CD8-positive, alpha-beta memory T cell (primary cell): ENCODE data around the gene SAMD4B. TPM values are rescaled to one million over a fixed set of nuclear protein-coding genes. Genes with fewer than 3 reads are reported as not detected.
"Not testable (repeated sequence)": the region's sequence is repeated elsewhere in the genome, so short reads cannot be mapped to it uniquely, and the experiment has no call there.

Experiments
- CTCF ChIA-PET: fragments of 350-600 bp; sonication (Branson Sonifier 250); formaldehyde crosslinking; loops from one replicate; lab custom pipeline; 2021; ENCODE audit warnings: antibody characterized with exemption; lab: Charles Lee
- POLR2A ChIA-PET: fragments of 350-600 bp; sonication (Branson Sonifier 250); formaldehyde crosslinking; loops from one replicate; lab custom pipeline; 2021; ENCODE audit warnings: antibody characterized with exemption; lab: Charles Lee
- DNase-seq, 5 donors: peaks; one replicate each; pipeline versions ENCODE4 v3.0.0 to v3.0.0-alpha.2; 2020 to 2022; ENCODE audit warnings: mixed read lengths in 1 of 5
- H3K27ac ChIP-seq: one replicate; pipeline ENCODE4 v1.7.0; 2013; ENCODE audit warnings: low read depth, mild to moderate bottlenecking, low read length, moderate library complexity
- H3K27me3 ChIP-seq: 2 replicates; pipeline ENCODE4 v1.7.0; 2013; ENCODE audit warnings: low read length, mild to moderate bottlenecking; ENCODE audit not compliant: insufficient read depth, poor library complexity, severe bottlenecking
- H3K36me3 ChIP-seq: 2 replicates; pipeline ENCODE4 v1.7.0; 2013; ENCODE audit warnings: mild to moderate bottlenecking, low read length, moderate library complexity; ENCODE audit not compliant: insufficient read depth
- H3K4me1 ChIP-seq: 2 replicates; pipeline ENCODE4 v1.7.0; 2013; ENCODE audit warnings: mild to moderate bottlenecking, low read length, moderate library complexity; ENCODE audit not compliant: insufficient read depth
- H3K4me3 ChIP-seq: 2 replicates; pipeline ENCODE4 v1.7.0; 2013; ENCODE audit warnings: mild to moderate bottlenecking, low read length
- H3K9me3 ChIP-seq: 2 replicates; pipeline ENCODE4 v1.7.0; 2013; ENCODE audit warnings: mild to moderate bottlenecking, low read length
- H3K27ac Mint-ChIP-seq, 8 donors: one replicate each; pipeline ENCODE4 v1.8.0; 2020 to 2021; ENCODE audit warnings: mixed read lengths in 8 of 8, mild to moderate bottlenecking in 6 of 8, inconsistent platforms in 3 of 8, moderate library complexity in 3 of 8
- H3K27me3 Mint-ChIP-seq, 2 donors: one replicate each; pipeline ENCODE4 v1.8.0; 2020 to 2021; ENCODE audit warnings: mixed read lengths in 2 of 2, mild to moderate bottlenecking in 1 of 2, moderate library complexity in 1 of 2
- H3K36me3 Mint-ChIP-seq, 3 donors: one replicate each; pipeline ENCODE4 v1.8.0; 2020 to 2021; ENCODE audit warnings: mixed read lengths in 3 of 3, inconsistent platforms in 1 of 3, mild to moderate bottlenecking in 1 of 3
- H3K4me1 Mint-ChIP-seq, 3 donors: one replicate each; pipeline ENCODE4 v1.8.0; 2020 to 2021; ENCODE audit warnings: mixed read lengths in 3 of 3, inconsistent platforms in 1 of 3, mild to moderate bottlenecking in 1 of 3
- H3K4me3 Mint-ChIP-seq, 7 donors: one replicate each; pipeline ENCODE4 v1.8.0; 2020 to 2021; ENCODE audit warnings: mixed read lengths in 7 of 7, mild to moderate bottlenecking in 6 of 7, moderate library complexity in 4 of 7, inconsistent platforms in 2 of 7
- H3K9me3 Mint-ChIP-seq, 5 donors: one replicate each; pipeline ENCODE4 v1.8.0; 2020 to 2022; ENCODE audit warnings: mixed read lengths in 5 of 5, mild to moderate bottlenecking in 3 of 5, moderate library complexity in 2 of 5, inconsistent platforms in 1 of 5
- polyA plus RNA-seq: library from polyadenylated mRNA; unstranded; fragments of 300-500 nt; fragmentation: Illumina TruSeq; gene quantifications from one replicate; pipeline ENCODE4 v1.2.3, GENCODE V29; 2021
- total RNA-seq, 2 experiments: library from RNA; stranded (reverse); gene quantifications; one replicate each; pipeline ENCODE4 v1.2.3, GENCODE V29; 2021

SAMD4B gene
- total and polyA plus RNA-seq, 3 experiments from 2014 or later, result 18.7 to 55.6 (median 54.3) TPM

- H3K36me3 ChIP-seq, result peaks cover 33% of the 10 kb centered on the region
- Mint-ChIP-seq H3K4me1 (peaks cover 0 to 2% (median 0%) of the 10 kb centered on the region in 3 donors), H3K36me3 (peaks cover 0 to 89% (median 22%) of the 10 kb centered on the region in 3 donors), H3K27ac (peak overlapping the region in 2 of 8 donors; percentile 54 to 72), H3K27me3 (no peaks in the 10 kb centered on the region), H3K4me3 (no peak overlapping the region), H3K9me3 (no peaks in the 10 kb centered on the region)
- H3K27me3 ChIP-seq, result no peaks in the 10 kb centered on the region
- ChIA-PET POLR2A (no interaction called here), CTCF (interaction anchor here (0.7 to 0.8 kb wide), 2 partner anchors 22 to 138 kb away, joined by 3 read pairs; no protein-coding TSS in a partner anchor)
- H3K27ac ChIP-seq, result no peak overlapping the region
- DNase-seq, result no peak
- no peaks in the 10 kb centered on the region for H3K4me1 ChIP-seq
- H3K9me3 ChIP-seq, result no peaks in the 10 kb centered on the region
- no peak overlapping the region for H3K4me3 ChIP-seq
Measured at GRCh38 chr19:39375929-39376328, 33.7 kb downstream of the SAMD4B start.

GRCh38 chr19:39377373-39378362 lies 35.4 kb downstream of the SAMD4B start:
- POLR2A ChIA-PET, result no interaction called here
- DNase-seq, result no peak

GRCh38 chr19:39379366-39379765 lies 37.1 kb downstream of the SAMD4B start:
- H3K4me1 ChIP-seq, H3K27me3 Mint-ChIP-seq, H3K4me1 Mint-ChIP-seq, H3K9me3 ChIP-seq, H3K27ac ChIP-seq, DNase-seq, POLR2A ChIA-PET, H3K9me3 Mint-ChIP-seq, H3K27me3 ChIP-seq, H3K4me3 Mint-ChIP-seq, H3K4me3 ChIP-seq: not testable (repeated sequence)
- Mint-ChIP-seq H3K27ac (peak overlapping the region in 3 of 8 donors; percentile 15 to 79 (median 63)), H3K36me3 (peaks cover 0 to 96% (median 19%) of the 10 kb centered on the region in 3 donors)
- peaks cover 37% of the 10 kb centered on the region for H3K36me3 ChIP-seq
- CTCF ChIA-PET, result interaction anchor here (1.2 kb wide), 1 partner anchor 16 kb away, joined by 3 read pairs; no protein-coding TSS in a partner anchor

More at GRCh38 chr19:39377373-39378362, 35.4 kb downstream of the SAMD4B start:
- no peaks in the 10 kb centered on the region for H3K27me3 ChIP-seq
- H3K4me3 Mint-ChIP-seq, result no peak overlapping the region
- H3K36me3 ChIP-seq, result peaks cover 31% of the 10 kb centered on the region
- peaks cover 0 to 89% (median 21%) of the 10 kb centered on the region in 3 donors for H3K36me3 Mint-ChIP-seq
- H3K9me3 ChIP-seq, result no peaks in the 10 kb centered on the region
- no peak overlapping the region for H3K27ac ChIP-seq
- no peaks in the 10 kb centered on the region for H3K27me3 Mint-ChIP-seq
- no peak overlapping the region for H3K4me3 ChIP-seq
- H3K27ac Mint-ChIP-seq, result peak overlapping the region in 2 of 8 donors; percentile 65 to 77
- H3K4me1 Mint-ChIP-seq, result no peaks in the 10 kb centered on the region
- H3K9me3 Mint-ChIP-seq, result no peaks in the 10 kb centered on the region
- CTCF ChIA-PET, result no interaction called here
- H3K4me1 ChIP-seq, result no peaks in the 10 kb centered on the region

GRCh38 chr19:39379865-39380396 lies 37.7 kb downstream of the SAMD4B start:
- Mint-ChIP-seq H3K9me3 (no peaks in the 10 kb centered on the region), H3K4me1 (no peaks in the 10 kb centered on the region), H3K27ac (peak overlapping the region in 1 of 8 donors; percentile 42), H3K27me3 (no peaks in the 10 kb centered on the region), H3K4me3 (no peak overlapping the region), H3K36me3 (peaks cover 0 to 95% (median 19%) of the 10 kb centered on the region in 3 donors)
- DNase-seq, result no peak
- CTCF ChIA-PET, result interaction anchor here (1.2 kb wide), 1 partner anchor 17 kb away, joined by 3 read pairs; no protein-coding TSS in a partner anchor
- H3K4me1 ChIP-seq, result no peaks in the 10 kb centered on the region
- no peak overlapping the region for H3K4me3 ChIP-seq
- POLR2A ChIA-PET, result no interaction called here
- H3K27ac ChIP-seq, result no peak overlapping the region
- H3K9me3 ChIP-seq, result no peaks in the 10 kb centered on the region
- peaks cover 37% of the 10 kb centered on the region for H3K36me3 ChIP-seq
- H3K27me3 ChIP-seq, result no peaks in the 10 kb centered on the region

- Mint-ChIP-seq H3K36me3 (peaks cover 0 to 95% (median 19%) of the 10 kb centered on the region in 3 donors), H3K4me3 (peak overlapping the region in 1 of 7 donors; percentile 18), H3K9me3 (no peaks in the 10 kb centered on the region), H3K27ac (peak overlapping the region in 3 of 8 donors; percentile 5 to 85 (median 48)), H3K27me3 (no peaks in the 10 kb centered on the region), H3K4me1 (no peaks in the 10 kb centered on the region)
- Histone ChIP-seq H3K9me3 (no peaks in the 10 kb centered on the region), H3K27me3 (no peaks in the 10 kb centered on the region), H3K36me3 (peaks cover 37% of the 10 kb centered on the region), H3K27ac (no peak overlapping the region), H3K4me1 (no peaks in the 10 kb centered on the region), H3K4me3 (no peak overlapping the region)
- ChIA-PET POLR2A (no interaction called here), CTCF (interaction anchor here (1.2 kb wide), 1 partner anchor 18 kb away, joined by 3 read pairs; no protein-coding TSS in a partner anchor)
- no peak for DNase-seq
Measured at GRCh38 chr19:39380521-39381502, 38.6 kb downstream of the SAMD4B start.

GRCh38 chr19:39381910-39382611 lies 39.8 kb downstream of the SAMD4B start:
- H3K4me3 Mint-ChIP-seq, result peak overlapping the region in 1 of 7 donors; percentile 20
- H3K27me3 ChIP-seq, result no peaks in the 10 kb centered on the region
- H3K4me1 Mint-ChIP-seq, result no peaks in the 10 kb centered on the region
- no peaks in the 10 kb centered on the region for H3K4me1 ChIP-seq
- peak overlapping the region in 6 of 8 donors; percentile 9 to 97 (median 64) for H3K27ac Mint-ChIP-seq
- ChIA-PET POLR2A (no interaction called here), CTCF (interaction anchor here (1.1 kb wide), 1 partner anchor 30 kb away, joined by 3 read pairs; the partner anchor contains the start of gene PLEKHG2)
- H3K9me3 Mint-ChIP-seq, result no peaks in the 10 kb centered on the region
- peaks cover 33% of the 10 kb centered on the region for H3K36me3 ChIP-seq
- H3K36me3 Mint-ChIP-seq, result peaks cover 0 to 95% (median 22%) of the 10 kb centered on the region in 3 donors
- no peaks in the 10 kb centered on the region for H3K9me3 ChIP-seq
- no peak overlapping the region for H3K4me3 ChIP-seq
- no peak for DNase-seq
- H3K27ac ChIP-seq, result no peak overlapping the region
- no peaks in the 10 kb centered on the region for H3K27me3 Mint-ChIP-seq
